Left ventricle myocardium inferior (tissue), 1 donor: ENCODE measurements around the gene SPHKAP. TPM values are rescaled to one million over a fixed set of nuclear protein-coding genes. Genes with fewer than 3 reads are reported as not detected.

Experiments
- DNase-seq: peaks from one replicate; pipeline ENCODE4 v3.0.0-alpha.2; 2020
- H3K27ac ChIP-seq: fragments of 200-600 bp; replicated peaks from 2 replicates; pipeline ENCODE4 v1.8.0; 2021
- H3K27me3 ChIP-seq: fragments of 200-600 bp; 2 replicates; pipeline ENCODE4 v1.8.0; 2021; ENCODE audit warnings: low read depth
- H3K36me3 ChIP-seq: fragments of 200-600 bp; 2 replicates; pipeline ENCODE4 v1.8.0; 2021
- H3K4me1 ChIP-seq: fragments of 200-600 bp; 2 replicates; pipeline ENCODE4 v1.8.0; 2021
- H3K4me3 ChIP-seq: fragments of 200-600 bp; 2 replicates; pipeline ENCODE4 v1.8.0; 2021; ENCODE audit warnings: mild to moderate bottlenecking, moderate library complexity
- H3K9me3 ChIP-seq: fragments of 200-600 bp; replicated peaks from 2 replicates; pipeline ENCODE4 v1.8.0; 2021
- intact Hi-C: fragments of 100-400 bp; cut with micrococcal nuclease; formaldehyde crosslinking; loops from one replicate; pipeline ENCODE4 v1.11.0; 2022
- total RNA-seq: library from RNA; stranded (reverse); fragmentation: NEBNext Ultra II Directional; extraction: Animal tissue kit (Norgen Biotek cat#: 25700); gene quantifications from one replicate; pipeline ENCODE4 v1.2.1, GENCODE V29; 2021
- TF ChIP-seq, protein P1 (sequence below): fragments of 200-600 bp; IDR thresholded peaks from 2 replicates; pipeline ENCODE4 v1.8.0; 2021; ENCODE audit warnings: antibody characterized with exemption, mild to moderate bottlenecking, borderline replicate concordance
- donor health status: DM: no; HTN: yes; CAD: no; lungs with severe emphysema.

SPHKAP gene
- total RNA-seq, 1 donor from 2014 or later, result 100 TPM

- no peak for DNase-seq
- no peaks in the 10 kb centered on the region for H3K4me1 ChIP-seq
- no peak overlapping the region for H3K27ac ChIP-seq
- no peaks in the 10 kb centered on the region for H3K27me3 ChIP-seq
- no peak overlapping the region for H3K4me3 ChIP-seq
- TF ChIP-seq, protein P1, sequence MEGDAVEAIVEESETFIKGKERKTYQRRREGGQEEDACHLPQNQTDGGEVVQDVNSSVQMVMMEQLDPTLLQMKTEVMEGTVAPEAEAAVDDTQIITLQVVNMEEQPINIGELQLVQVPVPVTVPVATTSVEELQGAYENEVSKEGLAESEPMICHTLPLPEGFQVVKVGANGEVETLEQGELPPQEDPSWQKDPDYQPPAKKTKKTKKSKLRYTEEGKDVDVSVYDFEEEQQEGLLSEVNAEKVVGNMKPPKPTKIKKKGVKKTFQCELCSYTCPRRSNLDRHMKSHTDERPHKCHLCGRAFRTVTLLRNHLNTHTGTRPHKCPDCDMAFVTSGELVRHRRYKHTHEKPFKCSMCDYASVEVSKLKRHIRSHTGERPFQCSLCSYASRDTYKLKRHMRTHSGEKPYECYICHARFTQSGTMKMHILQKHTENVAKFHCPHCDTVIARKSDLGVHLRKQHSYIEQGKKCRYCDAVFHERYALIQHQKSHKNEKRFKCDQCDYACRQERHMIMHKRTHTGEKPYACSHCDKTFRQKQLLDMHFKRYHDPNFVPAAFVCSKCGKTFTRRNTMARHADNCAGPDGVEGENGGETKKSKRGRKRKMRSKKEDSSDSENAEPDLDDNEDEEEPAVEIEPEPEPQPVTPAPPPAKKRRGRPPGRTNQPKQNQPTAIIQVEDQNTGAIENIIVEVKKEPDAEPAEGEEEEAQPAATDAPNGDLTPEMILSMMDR, result no peak
- peaks cover 6% of the 10 kb centered on the region for H3K36me3 ChIP-seq
- intact Hi-C loops, result no loop called here
- peaks cover 19% of the 10 kb centered on the region for H3K9me3 ChIP-seq
These were observed 78.5 kb downstream of the SPHKAP start for GRCh38 chr2:228102949-228103348.

GRCh38 chr2:228094377-228094921 lies 87.0 kb downstream of the SPHKAP start:
- Histone ChIP-seq H3K36me3 (peaks cover 11% of the 10 kb centered on the region), H3K27ac (no peak overlapping the region), H3K4me1 (no peaks in the 10 kb centered on the region), H3K4me3 (no peak overlapping the region), H3K9me3 (peaks cover 26% of the 10 kb centered on the region), H3K27me3 (no peaks in the 10 kb centered on the region)
- TF ChIP-seq, protein P1, result no peak
- intact Hi-C loops, result no loop called here
- no peak for DNase-seq

DNA sequence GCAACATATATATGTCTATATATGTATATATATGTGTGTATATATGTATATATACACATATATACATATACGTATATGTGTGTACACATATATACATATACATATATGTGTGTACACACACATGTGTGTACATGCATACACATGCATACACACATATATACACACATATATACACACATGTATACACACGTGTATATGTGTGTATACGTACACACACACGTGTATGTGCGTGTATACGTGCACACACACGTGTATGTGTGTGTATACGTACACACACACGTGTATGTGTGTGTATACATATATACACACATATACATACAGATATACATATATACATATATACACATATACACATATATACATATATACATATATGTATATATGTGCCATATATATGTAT lies 89.4 kb downstream of the SPHKAP start:
- TF ChIP-seq, protein P1, result no peak

DNA sequence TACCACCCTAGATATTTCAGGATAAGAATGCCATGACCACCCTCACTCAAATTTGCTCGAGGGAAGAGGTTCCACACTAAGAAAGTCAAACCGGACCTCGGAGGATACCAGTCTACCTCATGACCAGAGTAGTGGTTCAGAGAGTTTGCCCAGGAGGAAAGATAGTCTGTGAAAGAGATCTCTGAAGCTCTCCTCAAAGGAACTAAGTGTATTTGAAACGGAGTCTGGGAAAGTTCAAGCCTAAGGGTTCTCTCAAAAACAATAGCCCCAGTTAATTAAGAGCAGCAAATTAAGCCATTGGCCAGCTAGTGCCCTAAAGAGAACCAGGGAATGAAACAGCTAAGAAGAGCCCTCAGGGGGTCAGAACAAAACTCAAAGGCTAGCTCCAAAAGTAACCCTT lies 94.9 kb downstream of the SPHKAP start:
- Histone ChIP-seq H3K27ac (no peak overlapping the region), H3K4me1 (peaks cover 10% of the 10 kb centered on the region), H3K9me3 (peaks cover 25% of the 10 kb centered on the region), H3K36me3 (peaks cover 9% of the 10 kb centered on the region), H3K27me3 (no peaks in the 10 kb centered on the region), H3K4me3 (no peak overlapping the region)
- intact Hi-C loops, result no loop called here
- TF ChIP-seq, protein P1, result no peak
- DNase-seq, result no peak

More for the DNA sequence above, 89.4 kb downstream of the SPHKAP start:
- Histone ChIP-seq H3K9me3 (peaks cover 25% of the 10 kb centered on the region), H3K4me1 (no peaks in the 10 kb centered on the region), H3K4me3 (no peak overlapping the region), H3K36me3 (peaks cover 9% of the 10 kb centered on the region), H3K27ac (no peak overlapping the region), H3K27me3 (no peaks in the 10 kb centered on the region)
- DNase-seq, result no peak
- intact Hi-C loops, result no loop called here

DNA sequence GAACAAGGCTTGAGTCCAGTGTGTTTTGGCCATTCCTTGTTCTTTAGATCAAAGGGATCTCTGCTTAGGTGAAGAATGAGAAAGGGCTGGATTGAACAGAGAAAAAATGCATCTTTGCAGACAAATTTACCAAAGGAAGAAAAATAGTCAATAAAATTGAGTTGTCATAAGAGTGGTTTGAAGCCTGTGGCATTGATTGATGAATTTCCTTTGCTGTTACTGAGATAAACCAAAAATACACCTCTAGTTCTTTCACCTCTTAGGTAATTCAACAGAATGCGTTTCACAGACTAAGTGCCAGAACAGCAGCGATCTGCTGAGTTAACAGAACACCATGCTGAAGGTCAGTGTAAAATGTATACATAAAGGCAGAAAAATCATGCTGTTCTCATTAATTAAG lies 96.8 kb downstream of the SPHKAP start:
- no peak for DNase-seq
- intact Hi-C loops, result no loop called here

More for the DNA sequence above, 96.8 kb downstream of the SPHKAP start:
- Histone ChIP-seq H3K4me1 (peaks cover 13% of the 10 kb centered on the region), H3K27me3 (no peaks in the 10 kb centered on the region), H3K27ac (no peak overlapping the region), H3K4me3 (no peak overlapping the region), H3K36me3 (peaks cover 7% of the 10 kb centered on the region), H3K9me3 (peaks cover 13% of the 10 kb centered on the region)
- TF ChIP-seq, protein P1, result no peak
